H1 (cell line): ENCODE data around the gene GPR31. TPM values are rescaled to one million over a fixed set of nuclear protein-coding genes. Genes with fewer than 3 reads are reported as not detected.

Source experiments
- CTCF ChIA-PET: fragments of 300-600 bp; sonication (Branson Sonifier 250); formaldehyde crosslinking; loops from one replicate; lab custom pipeline; 2021; ENCODE audit not compliant: partially characterized antibody; lab: Charles Lee
- POLR2A ChIA-PET: fragments of 300-600 bp; sonication (Branson Sonifier 250); formaldehyde crosslinking; loops from one replicate; lab custom pipeline; 2021; ENCODE audit warnings: inconsistent platforms; ENCODE audit not compliant: partially characterized antibody; lab: Charles Lee
- DNase-seq, 2 experiments: peaks; one replicate each; pipeline versions ENCODE4 v3.0.0 to v3.0.0-alpha.2; 2010 to 2022; ENCODE audit warnings: low spot score in 2 of 2, low read depth in 1 of 2, mixed read lengths in 1 of 2
- FAIRE-seq: peaks from 2 replicates; lab custom pipeline; 2011; peaks lifted over from hg19 to GRCh38; lab: Jason Lieb, UNC
- H2AFZ ChIP-seq: 2 replicates; pipeline ENCODE4 v1.8.1; 2012; ENCODE audit warnings: low read length, inconsistent platforms
- H2AK5ac ChIP-seq: 2 replicates; pipeline ENCODE4 v1.6.1; 2013; ENCODE audit warnings: low read depth, low read length
- H2BK120ac ChIP-seq: replicated peaks from 2 replicates; pipeline ENCODE3; 2013; ENCODE audit warnings: low read depth, low read length, inconsistent platforms
- H2BK12ac ChIP-seq: 2 replicates; pipeline ENCODE4 v1.6.1; 2013; ENCODE audit warnings: low read depth, low read length
- H2BK15ac ChIP-seq: 2 replicates; pipeline ENCODE4 v1.6.1; 2013; ENCODE audit warnings: low read length
- H2BK20ac ChIP-seq: 2 replicates; pipeline ENCODE4 v1.6.1; 2013; ENCODE audit warnings: low read length
- H2BK5ac ChIP-seq: 2 replicates; pipeline ENCODE4 v1.6.1; 2013; ENCODE audit warnings: low read depth, low read length
- H3K14ac ChIP-seq: 2 replicates; pipeline ENCODE4 v1.6.1; 2013; ENCODE audit warnings: inconsistent platforms; ENCODE audit not compliant: insufficient read length
- H3K18ac ChIP-seq: 2 replicates; pipeline ENCODE4 v1.6.1; 2013; ENCODE audit warnings: low read length; ENCODE audit errors: extremely low read depth
- H3K23ac ChIP-seq: 2 replicates; pipeline ENCODE4 v1.6.1; 2013; ENCODE audit warnings: inconsistent platforms; ENCODE audit not compliant: insufficient read length
- H3K23me2 ChIP-seq: 2 replicates; pipeline ENCODE4 v1.6.1; 2013; ENCODE audit warnings: low read depth, low read length
- H3K27ac ChIP-seq: 2 replicates; pipeline ENCODE4 v1.6.1; 2011; ENCODE audit warnings: low read depth, low read length, inconsistent platforms
- H3K27me3 ChIP-seq, 4 experiments: replicated peaks in 1 of 4; 1 replicate in 1 of 4; 2 replicates in 3 of 4; pipeline versions ENCODE4 v1.6.1 to v1.8.1; 2011 to 2013; ENCODE audit warnings: low read length in 3 of 4, mild to moderate bottlenecking in 3 of 4, inconsistent platforms in 2 of 4, mixed read lengths in 2 of 4, moderate library complexity in 1 of 4; ENCODE audit not compliant: control insufficient read depth in 3 of 4, insufficient read depth in 3 of 4; ENCODE audit errors: extremely low read depth in 1 of 4
- H3K36me3 ChIP-seq, 4 experiments: 2 replicates each; pipeline versions ENCODE4 v1.6.1 to v1.8.1; 2011 to 2013; ENCODE audit warnings: mild to moderate bottlenecking in 4 of 4, low read length in 3 of 4, moderate library complexity in 2 of 4, control low read depth in 1 of 4, inconsistent platforms in 1 of 4; ENCODE audit not compliant: insufficient read depth in 4 of 4, control insufficient read depth in 2 of 4
- H3K4ac ChIP-seq: replicated peaks from 2 replicates; pipeline ENCODE3; 2013; ENCODE audit warnings: low read length, low read depth, mixed read lengths, inconsistent platforms; ENCODE audit not compliant: insufficient read length
- H3K4me1 ChIP-seq, 4 experiments: replicated peaks in 1 of 4; 1 replicate in 1 of 4; 2 replicates in 3 of 4; pipeline versions ENCODE4 v1.6.1 to v1.8.1; 2011 to 2013; ENCODE audit warnings: low read length in 3 of 4, inconsistent platforms in 2 of 4, mixed read lengths in 1 of 4; ENCODE audit not compliant: insufficient read depth in 4 of 4, control insufficient read depth in 3 of 4
- H3K4me2 ChIP-seq, 2 experiments: 2 replicates each; pipeline versions ENCODE4 v1.6.1 to v1.8.1; 2011 to 2013; ENCODE audit warnings: low read depth in 2 of 2, low read length in 2 of 2, control low read depth in 1 of 2, inconsistent platforms in 1 of 2, mild to moderate bottlenecking in 1 of 2; ENCODE audit not compliant: insufficient read depth in 1 of 2
- H3K4me3 ChIP-seq, 4 experiments: fragments of 200-600, 300-600 bp in 1 of 4; sonication (generic), shearing (Covaris generic), sonication (Bioruptor Twin) in 1 of 4; 2 replicates each; pipeline versions ENCODE4 v1.5.1 to v1.8.1; 2011 to 2016; ENCODE audit warnings: low read length in 4 of 4, low read depth in 3 of 4, control low read depth in 2 of 4, inconsistent platforms in 2 of 4, mild to moderate bottlenecking in 2 of 4, mixed read lengths in 1 of 4, moderate library complexity in 1 of 4; ENCODE audit not compliant: insufficient read depth in 2 of 4; ENCODE audit errors: extremely low read depth in 1 of 4
- H3K56ac ChIP-seq: replicated peaks from 2 replicates; pipeline ENCODE3; 2013; ENCODE audit warnings: low read depth, mild to moderate bottlenecking, mixed read lengths, low read length, inconsistent platforms; ENCODE audit not compliant: insufficient read length
- H3K79me1 ChIP-seq: 2 replicates; pipeline ENCODE4 v1.6.1; 2013; ENCODE audit warnings: low read depth, low read length, control low read depth
- H3K79me2 ChIP-seq, 2 experiments: 2 replicates each; pipeline versions ENCODE4 v1.6.1 to v1.8.1; 2012 to 2013; ENCODE audit warnings: low read length in 2 of 2, mild to moderate bottlenecking in 2 of 2, inconsistent platforms in 1 of 2; ENCODE audit not compliant: insufficient read depth in 2 of 2, control insufficient read depth in 1 of 2
- H3K9ac ChIP-seq, 4 experiments: replicated peaks in 1 of 4; 1 replicate in 1 of 4; 2 replicates in 3 of 4; pipeline versions ENCODE4 v1.6.1 to v1.8.1; 2011 to 2013; ENCODE audit warnings: low read depth in 3 of 4, low read length in 3 of 4, control low read depth in 2 of 4, mild to moderate bottlenecking in 2 of 4, moderate library complexity in 2 of 4, inconsistent platforms in 1 of 4; ENCODE audit errors: extremely low read depth in 1 of 4
- H3K9me3 ChIP-seq, 2 experiments: 2 replicates each; pipeline versions ENCODE4 v1.6.1 to v1.8.1; 2012 to 2013; ENCODE audit warnings: mild to moderate bottlenecking in 2 of 2, moderate library complexity in 2 of 2, control low read depth in 1 of 2, inconsistent platforms in 1 of 2, low read depth in 1 of 2, low read length in 1 of 2, mixed read lengths in 1 of 2; ENCODE audit not compliant: insufficient read depth in 2 of 2
- H4K20me1 ChIP-seq, 2 experiments: replicated peaks in 1 of 2; 2 replicates each; pipeline versions ENCODE3 to v1.8.1; 2011 to 2013; ENCODE audit warnings: inconsistent platforms in 2 of 2, low read length in 2 of 2, mild to moderate bottlenecking in 1 of 2; ENCODE audit not compliant: insufficient read depth in 2 of 2, control insufficient read depth in 1 of 2
- H4K5ac ChIP-seq: 2 replicates; pipeline ENCODE4 v1.6.1; 2013; ENCODE audit warnings: low read length, low read depth, mixed read lengths, inconsistent platforms; ENCODE audit not compliant: insufficient read length
- H4K8ac ChIP-seq: 2 replicates; pipeline ENCODE4 v1.8.0; 2013; ENCODE audit warnings: mild to moderate bottlenecking, moderate library complexity, low read length, inconsistent platforms; ENCODE audit not compliant: insufficient read depth; ENCODE audit errors: extremely low read depth
- H4K91ac ChIP-seq: replicated peaks from 2 replicates; pipeline ENCODE3; 2013; ENCODE audit warnings: low read length, mixed read lengths, inconsistent platforms; ENCODE audit not compliant: insufficient read length
- CHD1 ChIP-seq: IDR thresholded peaks from 2 replicates; pipeline ENCODE4 v1.6.1; 2012; ENCODE audit warnings: low read depth, low read length, improper control_type of control experiment
- RAD21 ChIP-seq, 2 experiments: IDR thresholded peaks in 1 of 2; conservative IDR thresholded peaks in 1 of 2; 2 replicates each; pipeline ENCODE4 v1.6.1; 2011; ENCODE audit warnings: low read depth in 2 of 2, low read length in 2 of 2, improper control_type of control experiment in 1 of 2, inconsistent platforms in 1 of 2, mild to moderate bottlenecking in 1 of 2, moderate library complexity in 1 of 2
- RBBP5 ChIP-seq: IDR thresholded peaks from 2 replicates; pipeline ENCODE4 v1.7.1; 2012; ENCODE audit warnings: low read depth, mild to moderate bottlenecking, inconsistent platforms, low read length, moderate library complexity, borderline replicate concordance
- ZNF274 ChIP-seq: IDR thresholded peaks from 2 replicates; pipeline ENCODE4 v1.7.0; 2012; ENCODE audit warnings: low read length, borderline replicate concordance; ENCODE audit errors: extremely low read depth
- WGBS, 2 experiments: shearing (Covaris generic) in 1 of 2; methylation state at CpG; one replicate each; pipeline versions ENCODE4 v1.1.6 to v1.1.7; 2013 to 2015; ENCODE audit warnings: low lambda C conversion rate in 2 of 2, mixed read lengths in 2 of 2, inconsistent platforms in 1 of 2, low coverage in 1 of 2, missing lambda C conversion rate in 1 of 2; ENCODE audit not compliant: insufficient replicate concordance in 2 of 2, insufficient coverage in 1 of 2, insufficient read length in 1 of 2; ENCODE audit errors: extremely low coverage in 1 of 2, missing lambda C conversion rate in 1 of 2; 5-methylcytosine and 5-hydroxymethylcytosine counted together
- polyA plus RNA-seq, 7 experiments: library from polyadenylated mRNA; depleted of rRNA in 3 of 7; stranded (reverse) in 5 of 7; unstranded in 2 of 7; fragments of >200 nt in 5 of 7; fragments of 200-250 nt in 2 of 7; gene quantifications; 1 replicate in 5 of 7; 2 replicates in 1 of 7; 4 replicates in 1 of 7; pipeline versions ENCODE4 v1.2.1 to v1.2.3, GENCODE V29; 2011 to 2013; ENCODE audit warnings: missing spikeins in 2 of 7, mixed read lengths in 2 of 7
- total RNA-seq: library from RNA; stranded (reverse); fragmentation: NEBNext Ultra II Directional; extraction: Animal tissue kit (Norgen Biotek cat#: 25700); gene quantifications from 2 replicates; pipeline ENCODE4 v1.2.1, GENCODE V29; 2021

GPR31 gene
- total and polyA plus RNA-seq, 2 of the 8 experiments (the other 6 are each of a cell fraction or from before 2014, with no cell fraction given): not detected

GRCh38 chr6:167146135-167146534, 11.6 kb downstream of the GPR31 start:
- no peak overlapping the region for H3K23ac ChIP-seq
- no peak overlapping the region for H3K27ac ChIP-seq
- no peak overlapping the region for H4K8ac ChIP-seq
- DNase-seq (no peak), FAIRE-seq (no peak)
- no peaks in the 10 kb centered on the region for H3K36me3 ChIP-seq
- H2AFZ ChIP-seq: no peak overlapping the region
- ChIA-PET CTCF (interaction anchor here (1.0 to 2.8 kb wide), 5 partner anchors 15 to 374 kb away, joined by 3 to 13 read pairs (median 4); no protein-coding TSS in a partner anchor), POLR2A (interaction anchor here (1.7 kb wide), 1 partner anchor 17 kb away, joined by 14 read pairs; no protein-coding TSS in a partner anchor)
- 85% methylated on average over 15 of the region's 15 CpGs; no CpG with 5 or more reads in 1 of the 2 experiments for WGBS, 2 experiments
- TF ChIP-seq CHD1 (no peak), RAD21 (IDR thresholded peaks at IDR 0.05 in 1 of 2, conservative IDR thresholded peaks at IDR 0.05 in 1 of 2; ENCODE audit: low read depth in 2 of 2, low read length in 2 of 2) (no peak), ZNF274 (no peak), RBBP5 (no peak)
- H3K14ac ChIP-seq: no peak overlapping the region
- H3K18ac ChIP-seq: peak overlapping the region; percentile 71; the same call in 1 of the 2 replicates
- peaks cover 0 to 3% (median 0%) of the 10 kb centered on the region in 4 experiments; a peak in 3 of 7 replicates for H3K27me3 ChIP-seq
- no peaks in the 10 kb centered on the region for H4K20me1 ChIP-seq
- H3K79me2 ChIP-seq: no peaks in the 10 kb centered on the region
- no peak overlapping the region for H4K5ac ChIP-seq
- no peak overlapping the region for H4K91ac ChIP-seq
- H3K9me3 ChIP-seq: peaks cover 6 to 12% of the 10 kb centered on the region in 2 experiments; a peak in 3 of 4 replicates
- no peak overlapping the region for H3K56ac ChIP-seq
- no peak overlapping the region for H3K4ac ChIP-seq
- no peak overlapping the region for H3K9ac ChIP-seq
- H3K4me3 ChIP-seq: peak overlapping the region in 1 of 4 experiments; percentile 41; a peak in 1 of 8 replicates
- H2BK5ac ChIP-seq: peak overlapping the region; percentile 3; the same call in 1 of the 2 replicates
- no peak overlapping the region for H2BK15ac ChIP-seq
- peaks cover 8 to 21% (median 19%) of the 10 kb centered on the region in 4 experiments for H3K4me1 ChIP-seq
- H2BK20ac ChIP-seq: peak overlapping the region; percentile 28; the same call in 1 of the 2 replicates
- H2AK5ac ChIP-seq: no peak overlapping the region
- H3K23me2 ChIP-seq: peaks cover 4% of the 10 kb centered on the region; the same call in 1 of the 2 replicates
- no peaks in the 10 kb centered on the region for H3K79me1 ChIP-seq
- H2BK12ac ChIP-seq: no peak overlapping the region
- peak overlapping the region in 1 of 2 experiments; percentile 43; a peak in 1 of 4 replicates for H3K4me2 ChIP-seq
- H2BK120ac ChIP-seq: no peak overlapping the region
